ENCODE results near the gene DDX51. TPM values are rescaled to one million over a fixed set of nuclear protein-coding genes. Genes with fewer than 3 reads are reported as not detected.

DDX51 gene
- total and polyA plus RNA-seq, 2 of the 4 experiments (the other 2 are of a cell fraction), result 3.8 to 14.5 TPM

DNA sequence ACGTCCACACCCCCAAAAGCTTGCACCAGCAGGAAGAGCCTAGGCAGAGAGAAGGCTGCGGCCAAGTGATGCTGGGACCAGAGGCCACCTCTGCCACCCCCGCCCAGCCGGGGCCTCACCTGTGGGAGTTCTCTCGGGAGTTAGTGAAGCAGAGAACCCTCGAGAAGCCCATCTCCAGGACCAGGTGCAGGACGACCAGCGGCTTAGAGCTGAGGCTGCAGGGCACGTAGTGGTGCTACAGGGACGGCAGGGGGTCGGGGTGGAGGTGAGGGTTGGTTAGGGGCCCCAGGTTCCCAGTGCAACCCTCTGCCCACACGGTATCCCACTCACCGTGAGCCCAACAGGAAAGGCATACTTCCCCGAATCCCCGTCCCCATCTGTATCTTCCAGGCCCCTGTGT lies 3.6 kb downstream of the DDX51 start (continued):
- TF ChIP-seq, protein P1, sequence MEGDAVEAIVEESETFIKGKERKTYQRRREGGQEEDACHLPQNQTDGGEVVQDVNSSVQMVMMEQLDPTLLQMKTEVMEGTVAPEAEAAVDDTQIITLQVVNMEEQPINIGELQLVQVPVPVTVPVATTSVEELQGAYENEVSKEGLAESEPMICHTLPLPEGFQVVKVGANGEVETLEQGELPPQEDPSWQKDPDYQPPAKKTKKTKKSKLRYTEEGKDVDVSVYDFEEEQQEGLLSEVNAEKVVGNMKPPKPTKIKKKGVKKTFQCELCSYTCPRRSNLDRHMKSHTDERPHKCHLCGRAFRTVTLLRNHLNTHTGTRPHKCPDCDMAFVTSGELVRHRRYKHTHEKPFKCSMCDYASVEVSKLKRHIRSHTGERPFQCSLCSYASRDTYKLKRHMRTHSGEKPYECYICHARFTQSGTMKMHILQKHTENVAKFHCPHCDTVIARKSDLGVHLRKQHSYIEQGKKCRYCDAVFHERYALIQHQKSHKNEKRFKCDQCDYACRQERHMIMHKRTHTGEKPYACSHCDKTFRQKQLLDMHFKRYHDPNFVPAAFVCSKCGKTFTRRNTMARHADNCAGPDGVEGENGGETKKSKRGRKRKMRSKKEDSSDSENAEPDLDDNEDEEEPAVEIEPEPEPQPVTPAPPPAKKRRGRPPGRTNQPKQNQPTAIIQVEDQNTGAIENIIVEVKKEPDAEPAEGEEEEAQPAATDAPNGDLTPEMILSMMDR (conservative IDR thresholded peaks at IDR 0.05; ENCODE audit: low read depth, low read length), result no peak
- no peak for TF ChIP-seq POLR2A (IDR thresholded peaks at IDR 0.05; ENCODE audit: low read depth, low read length)

DNA sequence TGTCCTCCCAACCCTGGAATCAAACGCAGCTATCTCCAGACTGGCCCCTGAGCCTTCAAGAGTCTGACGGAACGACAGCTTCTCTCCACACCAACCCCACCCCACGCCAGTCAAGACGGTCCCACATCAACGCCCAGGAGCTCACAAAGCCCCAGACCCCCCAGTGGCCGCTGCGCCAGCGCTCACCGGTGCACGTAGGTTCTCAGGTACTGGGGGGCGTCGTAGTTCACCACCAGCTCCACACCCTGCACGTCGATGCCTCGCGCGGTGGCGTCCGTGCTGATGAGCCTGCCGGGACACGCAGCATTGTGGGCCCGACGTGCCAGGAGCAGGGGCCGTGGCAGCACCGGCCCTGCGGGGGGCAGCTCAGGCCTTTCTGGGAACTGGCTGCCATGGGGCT lies 4.2 kb downstream of the DDX51 start:
- Histone ChIP-seq H3K14ac (replicated peaks; ENCODE audit: low read depth, low read length) (no peak overlapping the region), H3K9me3 (ENCODE audit: control insufficient read depth, insufficient read depth, low read length) (no peaks in the 10 kb centered on the region), H2BK15ac (ENCODE audit: low read depth, low read length) (no peak overlapping the region), H2BK5ac (ENCODE audit: low read depth, low read length, poor library complexity, severe bottlenecking) (no peak overlapping the region), H3K9me1 (ENCODE audit: insufficient read depth, low read length) (0 out of 2 replicates have a peak, but pooled peaks cover 3% of the 10 kb centered on the region), H3K27me3 (ENCODE audit: control insufficient read depth, insufficient read depth, low read length) (no peaks in the 10 kb centered on the region), H3K4me2 (ENCODE audit: low read depth, low read length) (no peak overlapping the region), H2AFZ (replicated peaks; ENCODE audit: low read length, poor library complexity) (no peak overlapping the region), H4K91ac (ENCODE audit: insufficient read depth, low read depth, low read length) (no peak overlapping the region), H2AK9ac (replicated peaks; ENCODE audit: low read depth, low read length, poor library complexity) (no peak overlapping the region), H2BK20ac (ENCODE audit: low read depth, low read length) (no peak overlapping the region), H3K9ac (ENCODE audit: low read depth, low read length) (no peak overlapping the region), H4K8ac (ENCODE audit: low read depth in 2 of 2, low read length in 2 of 2) (no peak overlapping the region), H3K79me1 (ENCODE audit: low read depth in 1 of 2, low read length in 2 of 2) (peaks cover 4 to 20% of the 10 kb centered on the region in 2 experiments), H4K5ac (ENCODE audit: low read depth, low read length) (no peak overlapping the region), H3K4me3 (ENCODE audit: insufficient read depth, low read depth, low read length) (no peak overlapping the region), H2AK5ac (ENCODE audit: low read depth, low read length) (no peak overlapping the region), H4K20me1 (ENCODE audit: insufficient read depth, low read length) (peaks cover 5% of the 10 kb centered on the region; the same call in 1 of the 2 replicates), H3K27ac (ENCODE audit: insufficient read depth, low read length) (no peak overlapping the region), H3K4ac (ENCODE audit: low read depth, low read length) (no peak overlapping the region), H3K4me1 (ENCODE audit: control insufficient read depth, insufficient read depth, low read length) (peaks cover 3% of the 10 kb centered on the region), H3K18ac (ENCODE audit: low read depth, low read length) (no peak overlapping the region), H3K56ac (ENCODE audit: extremely low read depth, insufficient read depth, low read length) (no peak overlapping the region), H3K36me3 (ENCODE audit: control insufficient read depth, insufficient read depth, low read length) (peaks cover 44% of the 10 kb centered on the region), H2BK120ac (ENCODE audit: low read depth, low read length) (no peak overlapping the region), H3K23ac (ENCODE audit: low read depth, low read length) (no peak overlapping the region)
- in situ Hi-C loops (cut with MboI; ENCODE audit: low sequenced_read_pairs), result no loop called here
- dilution Hi-C loops (cut with HindIII; ENCODE audit: low sequenced_read_pairs, unreplicated experiment), result no loop called here
- ChIA-PET POLR2A (ENCODE audit: unreplicated experiment) (no interaction called here), CTCF (no interaction called here)
- WGBS, 2 experiments (ENCODE audit: extremely low coverage in 2 of 2, insufficient read length in 1 of 2), result 99% methylated on average over 17 of the region's 27 CpGs; no CpG with 5 or more reads in 1 of the 2 experiments
- no peak for ATAC-seq (ENCODE audit: low read depth)
- intact Hi-C loops (cut with micrococcal nuclease), result no loop called here
- BruUV-seq (replicated peaks), result no TSS peak
- no peak for DNase-seq
- no peak for TF ChIP-seq RAD21 (IDR thresholded peaks at IDR 0.05; ENCODE audit: low read length)
- no peak for TF ChIP-seq RCOR1 (IDR thresholded peaks at IDR 0.05; ENCODE audit: insufficient replicate concordance, low read length)
- TF ChIP-seq, protein P2, sequence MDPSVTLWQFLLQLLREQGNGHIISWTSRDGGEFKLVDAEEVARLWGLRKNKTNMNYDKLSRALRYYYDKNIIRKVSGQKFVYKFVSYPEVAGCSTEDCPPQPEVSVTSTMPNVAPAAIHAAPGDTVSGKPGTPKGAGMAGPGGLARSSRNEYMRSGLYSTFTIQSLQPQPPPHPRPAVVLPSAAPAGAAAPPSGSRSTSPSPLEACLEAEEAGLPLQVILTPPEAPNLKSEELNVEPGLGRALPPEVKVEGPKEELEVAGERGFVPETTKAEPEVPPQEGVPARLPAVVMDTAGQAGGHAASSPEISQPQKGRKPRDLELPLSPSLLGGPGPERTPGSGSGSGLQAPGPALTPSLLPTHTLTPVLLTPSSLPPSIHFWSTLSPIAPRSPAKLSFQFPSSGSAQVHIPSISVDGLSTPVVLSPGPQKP (IDR thresholded peaks at IDR 0.05; ENCODE audit: borderline replicate concordance, low read depth, low read length), result no peak
- TF ChIP-seq POLR2A (IDR thresholded peaks at IDR 0.05; ENCODE audit: low read depth, low read length), result no peak
- TF ChIP-seq, protein P1 (conservative IDR thresholded peaks at IDR 0.05; ENCODE audit: low read depth, low read length), result no peak
- TF ChIP-seq BHLHE40 (IDR thresholded peaks at IDR 0.05; ENCODE audit: low read depth, low read length), result no peak
- no peak for TF ChIP-seq NFE2L2 (IDR thresholded peaks at IDR 0.05; ENCODE audit: low read depth, low read length)
- TF ChIP-seq SMC3 (IDR thresholded peaks at IDR 0.05; ENCODE audit: low read depth, low read length), result no peak
- no peak for TF ChIP-seq MAZ (IDR thresholded peaks at IDR 0.05; ENCODE audit: borderline replicate concordance, low read depth, low read length)
- no peak for TF ChIP-seq FOS (IDR thresholded peaks at IDR 0.05; ENCODE audit: low read depth, low read length)
- TF ChIP-seq, protein P3, sequence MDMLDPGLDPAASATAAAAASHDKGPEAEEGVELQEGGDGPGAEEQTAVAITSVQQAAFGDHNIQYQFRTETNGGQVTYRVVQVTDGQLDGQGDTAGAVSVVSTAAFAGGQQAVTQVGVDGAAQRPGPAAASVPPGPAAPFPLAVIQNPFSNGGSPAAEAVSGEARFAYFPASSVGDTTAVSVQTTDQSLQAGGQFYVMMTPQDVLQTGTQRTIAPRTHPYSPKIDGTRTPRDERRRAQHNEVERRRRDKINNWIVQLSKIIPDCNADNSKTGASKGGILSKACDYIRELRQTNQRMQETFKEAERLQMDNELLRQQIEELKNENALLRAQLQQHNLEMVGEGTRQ (IDR thresholded peaks at IDR 0.05; ENCODE audit: low read depth, low read length), result no peak
